Heart left ventricle (tissue), 16 donors: Measurements from ENCODE around the gene MRPL38. TPM values are rescaled to one million over a fixed set of nuclear protein-coding genes. Genes with fewer than 3 reads are reported as not detected.

Experiments used
- ATAC-seq, 4 donors: fragments of 200-7000 bp; cut with Tn5 transposase; one replicate each; pipeline ENCODE4 v1.9.1; 2020 to 2022; ENCODE audit warnings: moderate library complexity in 4 of 4, mild to moderate bottlenecking in 3 of 4, moderate number of reproducible peaks in 1 of 4
- DNase-seq, 5 donors: peaks; one replicate each; pipeline ENCODE4 v3.0.0-alpha.2; 2020
- H3K27ac ChIP-seq, 12 donors: fragments of 200-600 bp; sonication (generic) in 4 of 12; one replicate each; pipeline versions ENCODE4 v1.5.0 to v1.8.0; 2016 to 2022; ENCODE audit warnings: mild to moderate bottlenecking in 2 of 12
- H3K27me3 ChIP-seq, 9 donors: fragments of 200-600 bp; sonication (generic) in 2 of 9; one replicate each; pipeline versions ENCODE4 v1.5.1 to v1.8.0; 2016 to 2022; ENCODE audit warnings: mild to moderate bottlenecking in 3 of 9
- H3K36me3 ChIP-seq, 9 donors: fragments of 200-600 bp; sonication (generic) in 2 of 9; one replicate each; pipeline versions ENCODE4 v1.5.0 to v1.8.0; 2018 to 2022; ENCODE audit warnings: mild to moderate bottlenecking in 2 of 9
- H3K4me1 ChIP-seq, 12 donors: fragments of 200-600 bp; sonication (generic) in 4 of 12; one replicate each; pipeline versions ENCODE4 v1.5.0 to v1.8.0; 2016 to 2022; ENCODE audit warnings: mild to moderate bottlenecking in 3 of 12
- H3K4me3 ChIP-seq, 12 donors: fragments of 200-600 bp; sonication (generic) in 4 of 12; one replicate each; pipeline versions ENCODE4 v1.5.0 to v1.8.0; 2017 to 2022; ENCODE audit warnings: mild to moderate bottlenecking in 9 of 12, moderate library complexity in 4 of 12
- H3K9me3 ChIP-seq, 12 donors: fragments of 200-600 bp; sonication (generic) in 4 of 12; one replicate each; pipeline versions ENCODE4 v1.5.0 to v1.8.0; 2016 to 2022; ENCODE audit warnings: mild to moderate bottlenecking in 1 of 12
- POLR2A ChIP-seq, 2 donors: fragments of 450-650 bp; IDR thresholded peaks; one replicate each; pipeline ENCODE4 v1.6.1; 2017; ENCODE audit warnings: antibody characterized with exemption in 2 of 2, mild to moderate bottlenecking in 2 of 2, moderate library complexity in 2 of 2
- WGBS, 4 donors: extraction: QIAGEN DNeasy Blood & Tissue Kit in 2 of 4; methylation state at CpG; one replicate each; pipeline versions ENCODE4 v1.1.5 to v1.1.7; 2013 to 2018; 5-methylcytosine and 5-hydroxymethylcytosine counted together
- intact Hi-C, 10 donors: fragments of 100-400 bp; cut with DNase I; formaldehyde crosslinking; loops; one replicate each; pipeline versions ENCODE4 v1.11.1 to v1.14.2; 2022
- polyA plus RNA-seq, 2 donors: library from polyadenylated mRNA; stranded (reverse); fragments of 200-250 nt; gene quantifications; one replicate each; pipeline ENCODE4 v1.2.3, GENCODE V29; 2013
- total RNA-seq, 9 donors: library from RNA; depleted of rRNA in 2 of 9; stranded (reverse); fragments of >200 nt in 2 of 9; fragmentation: NEBNext Ultra II Directional in 3 of 9; extraction: Animal tissue kit (Norgen Biotek cat#: 25700) in 3 of 9; gene quantifications; one replicate each; pipeline versions ENCODE4 v1.1.0 to v1.2.4, GENCODE V29; 2016 to 2023
- TF ChIP-seq, protein P1 (sequence below), 12 donors: fragments of 200-600 bp; sonication (generic) in 4 of 12; IDR thresholded peaks; one replicate each; pipeline versions ENCODE4 v1.5.0 to v1.8.0; 2018 to 2022; ENCODE audit warnings: antibody characterized with exemption in 12 of 12, mild to moderate bottlenecking in 5 of 12
- donor health status: ischemic (EF 13 %, LVEDD 7.1; RV severe dilation, severe dysfunction).
- donor health status: healthy with polysubstance abuse.
- donor health status: DM: no; HTN: yes; CAD: no.
- donor health status: DM: no; HTN: no; CAD: no.
- donor health status: ischemic (EF 25% LVEDD 6.9; RV normal size, moderate dysfunction).
- donor health status: ischemic (EF 25% LVEDD 5.7; RV mildly dilated, moderate dysfunction).
- donor health status: healthy.
- donor health status: DM: yes; HTN: yes; CAD: no.
- donor health status: ischemic (EF 35%, LVEDD 5.7; RV mildly dilated, moderate dysfunction).
- donor health status: nonischemic (EF 11% LVEDD 7.7; RV severe dilation, severe dysfunction).
- donor health status: DM: yes; HTN: yes; CAD: no.
- donor health status: PGD.
- donor health status: ischemic (EF 29% LVEDD 5.4; RV normal size, mild dysfunction).
- donor health status: nonischemic (EF 23%, LVEDD 6.1; RV moderate dilation, normal function).

The MRPL38 gene
- total and polyA plus RNA-seq, 11 donors: 54.8 to 126 (median 106) TPM

DNA sequence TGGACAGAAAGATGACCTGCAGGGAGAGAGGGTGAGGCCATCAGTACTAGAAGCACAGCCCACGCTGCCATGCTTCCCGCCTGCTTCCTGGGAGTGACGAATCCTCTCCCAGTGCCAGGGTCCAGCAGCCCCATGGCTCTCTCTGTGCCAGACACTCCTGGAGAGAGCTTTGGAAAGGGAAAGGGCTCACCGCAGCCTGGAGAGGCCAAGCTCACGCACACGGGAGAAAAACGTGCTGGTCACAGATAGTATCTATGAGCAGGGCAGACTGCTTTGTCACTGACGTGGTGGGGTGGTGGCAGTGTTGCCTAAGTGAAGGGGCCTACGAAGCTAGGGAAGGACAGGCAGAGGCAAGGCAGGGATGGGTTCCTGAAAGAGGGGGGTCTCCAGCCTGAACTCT, 55.0 kb downstream of the MRPL38 start:
- Histone ChIP-seq H3K4me3 (no peak overlapping the region), H3K4me1 (peaks cover 32 to 100% (median 90%) of the 10 kb centered on the region in 12 donors), H3K36me3 (peaks cover 3 to 77% (median 73%) of the 10 kb centered on the region in 9 donors), H3K9me3 (no peaks in the 10 kb centered on the region), H3K27me3 (no peaks in the 10 kb centered on the region), H3K27ac (peak overlapping the region in 11 of 12 donors; percentile 74 to 99 (median 86))
- no peak for ATAC-seq
- DNase-seq: no peak
- 58 to 68% (median 65%) methylated on average over 9 of the region's 9 CpGs for whole genome bisulfite sequencing, 4 donors
- TF ChIP-seq, protein P1, sequence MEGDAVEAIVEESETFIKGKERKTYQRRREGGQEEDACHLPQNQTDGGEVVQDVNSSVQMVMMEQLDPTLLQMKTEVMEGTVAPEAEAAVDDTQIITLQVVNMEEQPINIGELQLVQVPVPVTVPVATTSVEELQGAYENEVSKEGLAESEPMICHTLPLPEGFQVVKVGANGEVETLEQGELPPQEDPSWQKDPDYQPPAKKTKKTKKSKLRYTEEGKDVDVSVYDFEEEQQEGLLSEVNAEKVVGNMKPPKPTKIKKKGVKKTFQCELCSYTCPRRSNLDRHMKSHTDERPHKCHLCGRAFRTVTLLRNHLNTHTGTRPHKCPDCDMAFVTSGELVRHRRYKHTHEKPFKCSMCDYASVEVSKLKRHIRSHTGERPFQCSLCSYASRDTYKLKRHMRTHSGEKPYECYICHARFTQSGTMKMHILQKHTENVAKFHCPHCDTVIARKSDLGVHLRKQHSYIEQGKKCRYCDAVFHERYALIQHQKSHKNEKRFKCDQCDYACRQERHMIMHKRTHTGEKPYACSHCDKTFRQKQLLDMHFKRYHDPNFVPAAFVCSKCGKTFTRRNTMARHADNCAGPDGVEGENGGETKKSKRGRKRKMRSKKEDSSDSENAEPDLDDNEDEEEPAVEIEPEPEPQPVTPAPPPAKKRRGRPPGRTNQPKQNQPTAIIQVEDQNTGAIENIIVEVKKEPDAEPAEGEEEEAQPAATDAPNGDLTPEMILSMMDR (IDR thresholded peaks at IDR 0.05): no peak
- TF ChIP-seq POLR2A (IDR thresholded peaks at IDR 0.05): no peak
- intact Hi-C loops: loop anchor here in 5 of 10 donors (2.0 to 10.0 kb wide), 3 partner anchors 45 to 72 kb away; partner anchors contain the start of gene TRIM65 (in 1 of the 5)

DNA sequence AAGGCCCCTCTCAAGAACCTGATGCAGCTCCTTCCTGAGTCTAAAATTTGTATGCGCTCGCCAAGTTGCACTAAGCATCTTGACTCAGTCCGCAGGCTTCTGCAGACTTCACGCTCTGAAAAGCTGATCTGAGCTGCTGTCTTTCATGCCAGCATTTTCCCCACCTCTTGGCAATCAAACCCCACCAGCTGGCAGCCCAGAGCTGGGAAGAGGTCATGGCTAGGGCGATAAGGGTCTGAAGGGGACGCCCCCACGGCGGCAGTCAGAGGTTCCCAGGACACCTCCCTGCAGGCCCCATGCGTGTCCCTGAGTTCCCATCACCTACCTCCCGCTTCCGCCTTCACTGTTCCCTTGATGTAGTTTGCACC, 55.4 kb downstream of the MRPL38 start:
- Histone ChIP-seq H3K4me3 (no peak overlapping the region), H3K27ac (peak overlapping the region in 11 of 12 donors; percentile 74 to 99 (median 86)), H3K36me3 (peaks cover 3 to 77% (median 73%) of the 10 kb centered on the region in 9 donors), H3K9me3 (no peaks in the 10 kb centered on the region), H3K27me3 (no peaks in the 10 kb centered on the region), H3K4me1 (peaks cover 36 to 100% (median 91%) of the 10 kb centered on the region in 12 donors)
- no peak for ATAC-seq
- TF ChIP-seq, protein P1 (IDR thresholded peaks at IDR 0.05): no peak
- no peak for TF ChIP-seq POLR2A (IDR thresholded peaks at IDR 0.05)
- DNase-seq: no peak
- 61 to 74% (median 63%) methylated on average over 9 to 11 of the region's 11 CpGs for WGBS, 4 donors
- intact Hi-C loops: loop anchor here in 4 of 10 donors (2.0 to 10.0 kb wide), 3 partner anchors 46 to 72 kb away; partner anchors contain the start of gene TRIM65 (in 1 of the 4)

Other genes with a start within 250 kb of the MRPL38 start
- 10 to 100 TPM in 5 of 9 donors, 1 to 10 TPM in 4; 6.0 to 15.9 (median 10.2) TPM for gene RECQL5, start 237.7 kb downstream of the MRPL38 start, total RNA-seq
- 10 to 100 TPM in 1 of 2 donors, 1 to 10 TPM in 1; 7.8 to 13.3 TPM for gene RECQL5, start 237.7 kb downstream of the MRPL38 start, polyA plus RNA-seq
- 10 to 100 TPM; 40.9 to 67.8 (median 54.4) TPM for gene SAP30BP, start 237.5 kb downstream of the MRPL38 start, total RNA-seq
- gene SAP30BP, start 237.5 kb downstream of the MRPL38 start, polyA plus RNA-seq: 100 to 1,000 TPM in 1 of 2 donors, 10 to 100 TPM in 1; 59.9 to 121 TPM
- gene ITGB4, start 183.4 kb downstream of the MRPL38 start, total RNA-seq: 10 to 100 TPM in 6 of 9 donors, 1 to 10 TPM in 3; 5.1 to 26.8 (median 11.0) TPM
- 1 to 10 TPM; 4.0 to 7.5 TPM for gene ITGB4, start 183.4 kb downstream of the MRPL38 start, polyA plus RNA-seq
- 10 to 100 TPM in 8 of 9 donors, 1 to 10 TPM in 1; 9.6 to 30.6 (median 16.5) TPM for gene GALK1, start 139.7 kb downstream of the MRPL38 start, total RNA-seq
- gene GALK1, start 139.7 kb downstream of the MRPL38 start, polyA plus RNA-seq: 10 to 100 TPM; 25.5 to 31.2 TPM
- 10 to 100 TPM; 11.3 to 27.5 (median 16.3) TPM for gene UNK, start 120.1 kb downstream of the MRPL38 start, total RNA-seq
- gene UNK, start 120.1 kb downstream of the MRPL38 start, polyA plus RNA-seq: 10 to 100 TPM; 14.6 to 18.5 TPM
- gene UNC13D, start 60.5 kb downstream of the MRPL38 start, total RNA-seq: 10 to 100 TPM in 2 of 9 donors, 1 to 10 TPM in 7; 2.1 to 28.5 (median 6.0) TPM
- gene UNC13D, start 60.5 kb downstream of the MRPL38 start, polyA plus RNA-seq: 1 to 10 TPM; 4.5 to 5.8 TPM
- 100 to 1,000 TPM; 134 to 311 (median 158) TPM for gene WBP2, start 49.5 kb downstream of the MRPL38 start, total RNA-seq
- gene WBP2, start 49.5 kb downstream of the MRPL38 start, polyA plus RNA-seq: 100 to 1,000 TPM; 128 to 217 TPM
- 10 to 100 TPM; 20.3 to 53.4 (median 31.8) TPM for gene TRIM47, start 26.3 kb downstream of the MRPL38 start, total RNA-seq
- 10 to 100 TPM; 20.1 to 23.3 TPM for gene TRIM47, start 26.3 kb downstream of the MRPL38 start, polyA plus RNA-seq
- gene TRIM65, start 7.9 kb downstream of the MRPL38 start, total RNA-seq: 10 to 100 TPM in 3 of 9 donors, 1 to 10 TPM in 6; 6.8 to 16.1 (median 9.5) TPM
- gene TRIM65, start 7.9 kb downstream of the MRPL38 start, polyA plus RNA-seq: 10 to 100 TPM in 1 of 2 donors, 1 to 10 TPM in 1; 7.5 to 10.5 TPM
- 1 to 10 TPM; 1.5 to 5.4 (median 2.9) TPM for gene FBF1, start 36.2 kb upstream of the MRPL38 start, total RNA-seq
- 1 to 10 TPM; 2.0 to 3.9 TPM for gene FBF1, start 36.2 kb upstream of the MRPL38 start, polyA plus RNA-seq
- 100 to 1,000 TPM in 2 of 9 donors, 10 to 100 TPM in 7; 65.5 to 117 (median 84.8) TPM for gene ACOX1, start 74.3 kb upstream of the MRPL38 start, total RNA-seq
- 10 to 100 TPM; 19.5 to 28.7 TPM for gene ACOX1, start 74.3 kb upstream of the MRPL38 start, polyA plus RNA-seq
- 10 to 100 TPM in 3 of 9 donors, 1 to 10 TPM in 6; 3.3 to 15.6 (median 8.6) TPM for gene TEN1, start 74.4 kb upstream of the MRPL38 start, total RNA-seq
- 10 to 100 TPM; 17.8 to 22.1 TPM for gene TEN1, start 74.4 kb upstream of the MRPL38 start, polyA plus RNA-seq
- gene CDK3, start 96.0 kb upstream of the MRPL38 start, total RNA-seq: 1 to 10 TPM in 6 of 9 donors, under 1 TPM in 1, not detected in 2; 0.46 to 3.1 (median 1.5) TPM
- 1 to 10 TPM; 1.6 to 3.6 TPM for gene CDK3, start 96.0 kb upstream of the MRPL38 start, polyA plus RNA-seq
- gene EVPL, start 122.4 kb upstream of the MRPL38 start, total RNA-seq: 1 to 10 TPM in 1 of 9 donors, under 1 TPM in 5, not detected in 3; 0.04 to 2.0 (median 0.09) TPM
- gene EVPL, start 122.4 kb upstream of the MRPL38 start, polyA plus RNA-seq: under 1 TPM; 0.03 to 0.04 TPM
- gene SRP68, start 167.6 kb upstream of the MRPL38 start, total RNA-seq: 10 to 100 TPM; 33.2 to 66.8 (median 59.4) TPM
- gene SRP68, start 167.6 kb upstream of the MRPL38 start, polyA plus RNA-seq: 10 to 100 TPM; 26.8 to 80.0 TPM
- not detected for gene GALR2, start 169.9 kb upstream of the MRPL38 start, total RNA-seq
- gene GALR2, start 169.9 kb upstream of the MRPL38 start, polyA plus RNA-seq: under 1 TPM in 1 of 2 donors, not detected in 1; 0.18 TPM
- under 1 TPM in 1 of 9 donors, not detected in 8; 0.13 TPM for gene ZACN, start 174.3 kb upstream of the MRPL38 start, total RNA-seq
- gene ZACN, start 174.3 kb upstream of the MRPL38 start, polyA plus RNA-seq: 1 to 10 TPM in 1 of 2 donors, under 1 TPM in 1; 0.51 to 1.5 TPM
- 100 to 1,000 TPM in 1 of 9 donors, 10 to 100 TPM in 8; 64.4 to 107 (median 80.5) TPM for gene EXOC7, start 198.9 kb upstream of the MRPL38 start, total RNA-seq
- 10 to 100 TPM; 39.7 to 62.5 TPM for gene EXOC7, start 198.9 kb upstream of the MRPL38 start, polyA plus RNA-seq
- gene FOXJ1, start 236.4 kb upstream of the MRPL38 start, total RNA-seq: not detected
- not detected for gene FOXJ1, start 236.4 kb upstream of the MRPL38 start, polyA plus RNA-seq